ENCODE data around the gene CCKAR. TPM values are rescaled to one million over a fixed set of nuclear protein-coding genes. Genes with fewer than 3 reads are reported as not detected.

The CCKAR gene
- total and polyA plus RNA-seq, 2 experiments from 2014 or later = not detected

DNA sequence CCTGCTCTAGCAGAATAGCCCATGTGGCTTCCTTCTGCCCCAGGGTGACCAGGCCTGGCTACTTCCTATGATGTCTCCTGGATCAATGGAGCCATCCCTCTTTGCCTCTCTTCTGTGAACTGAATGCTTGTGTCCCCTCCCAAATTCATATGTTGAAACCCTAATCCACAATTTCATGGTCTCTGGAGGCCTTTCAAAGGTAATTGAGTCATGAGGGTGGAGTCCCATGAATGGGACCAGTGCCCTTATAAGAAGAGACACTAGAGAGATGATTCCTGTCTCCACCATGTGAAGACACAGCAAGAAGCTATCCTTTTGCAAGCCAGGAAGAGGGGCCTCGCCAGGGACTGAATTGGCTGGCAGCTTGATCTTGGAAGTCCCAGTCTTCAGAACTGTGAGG, 18.4 kb downstream of the CCKAR start:
- H3K4me1 ChIP-seq (ENCODE audit: insufficient read depth) = peaks cover 5% of the 10 kb centered on the region
- no peaks in the 10 kb centered on the region for H3K36me3 Mint-ChIP-seq (ENCODE audit: low read depth)
- peaks cover 6% of the 10 kb centered on the region for H3K27me3 Mint-ChIP-seq (ENCODE audit: insufficient read depth, low read depth, poor library complexity)
- peaks cover 5% of the 10 kb centered on the region for H3K4me1 Mint-ChIP-seq
- no peaks in the 10 kb centered on the region; the same call in 2 of the 3 replicates for H3K9me3 Mint-ChIP-seq
- H3K9me2 ChIP-seq (ENCODE audit: insufficient read depth) = 0 out of 2 replicates have a peak, but pooled peaks cover 3% of the 10 kb centered on the region
- H3K27ac ChIP-seq (ENCODE audit: low read depth) = no peak overlapping the region
- H3K4me2 ChIP-seq = no peak overlapping the region
- no peaks in the 10 kb centered on the region for H3F3A ChIP-seq (replicated peaks; ENCODE audit: low read depth)
- no peak for TF ChIP-seq POLR2AphosphoS5 (IDR thresholded peaks at IDR 0.05; ENCODE audit: low read depth)
- no peak for TF ChIP-seq ZNF462 (CRISPR knock-in tag; IDR thresholded peaks at IDR 0.05)
- no peak for TF ChIP-seq CREB1 (CRISPR knock-in tag; IDR thresholded peaks at IDR 0.05; ENCODE audit: low read depth)
- TF ChIP-seq ZNF331 (CRISPR knock-in tag; IDR thresholded peaks at IDR 0.05; ENCODE audit: low read depth) = no peak
- no peak for TF ChIP-seq EZH2 (IDR thresholded peaks at IDR 0.05; ENCODE audit: low read depth, unreplicated experiment)
- no peak for TF ChIP-seq JUNB (IDR thresholded peaks at IDR 0.05; ENCODE audit: unreplicated experiment)
- TF ChIP-seq STAT1 (IDR thresholded peaks at IDR 0.05; ENCODE audit: unreplicated experiment) = no peak
- TF ChIP-seq EZH2phosphoT487 (IDR thresholded peaks at IDR 0.05; ENCODE audit: unreplicated experiment) = no peak
- no peak for TF ChIP-seq CTCF (conservative IDR thresholded peaks at IDR 0.05; ENCODE audit: low read depth in 2 of 2)
- no peak for TF ChIP-seq ZNF114 (CRISPR knock-in tag; IDR thresholded peaks at IDR 0.05)
- TF ChIP-seq, protein P1, sequence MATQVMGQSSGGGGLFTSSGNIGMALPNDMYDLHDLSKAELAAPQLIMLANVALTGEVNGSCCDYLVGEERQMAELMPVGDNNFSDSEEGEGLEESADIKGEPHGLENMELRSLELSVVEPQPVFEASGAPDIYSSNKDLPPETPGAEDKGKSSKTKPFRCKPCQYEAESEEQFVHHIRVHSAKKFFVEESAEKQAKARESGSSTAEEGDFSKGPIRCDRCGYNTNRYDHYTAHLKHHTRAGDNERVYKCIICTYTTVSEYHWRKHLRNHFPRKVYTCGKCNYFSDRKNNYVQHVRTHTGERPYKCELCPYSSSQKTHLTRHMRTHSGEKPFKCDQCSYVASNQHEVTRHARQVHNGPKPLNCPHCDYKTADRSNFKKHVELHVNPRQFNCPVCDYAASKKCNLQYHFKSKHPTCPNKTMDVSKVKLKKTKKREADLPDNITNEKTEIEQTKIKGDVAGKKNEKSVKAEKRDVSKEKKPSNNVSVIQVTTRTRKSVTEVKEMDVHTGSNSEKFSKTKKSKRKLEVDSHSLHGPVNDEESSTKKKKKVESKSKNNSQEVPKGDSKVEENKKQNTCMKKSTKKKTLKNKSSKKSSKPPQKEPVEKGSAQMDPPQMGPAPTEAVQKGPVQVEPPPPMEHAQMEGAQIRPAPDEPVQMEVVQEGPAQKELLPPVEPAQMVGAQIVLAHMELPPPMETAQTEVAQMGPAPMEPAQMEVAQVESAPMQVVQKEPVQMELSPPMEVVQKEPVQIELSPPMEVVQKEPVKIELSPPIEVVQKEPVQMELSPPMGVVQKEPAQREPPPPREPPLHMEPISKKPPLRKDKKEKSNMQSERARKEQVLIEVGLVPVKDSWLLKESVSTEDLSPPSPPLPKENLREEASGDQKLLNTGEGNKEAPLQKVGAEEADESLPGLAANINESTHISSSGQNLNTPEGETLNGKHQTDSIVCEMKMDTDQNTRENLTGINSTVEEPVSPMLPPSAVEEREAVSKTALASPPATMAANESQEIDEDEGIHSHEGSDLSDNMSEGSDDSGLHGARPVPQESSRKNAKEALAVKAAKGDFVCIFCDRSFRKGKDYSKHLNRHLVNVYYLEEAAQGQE (IDR thresholded peaks at IDR 0.05; ENCODE audit: unreplicated experiment) = no peak
- TF ChIP-seq NANOG (IDR thresholded peaks at IDR 0.05; ENCODE audit: borderline replicate concordance) = no peak
- TF ChIP-seq, protein P2, sequence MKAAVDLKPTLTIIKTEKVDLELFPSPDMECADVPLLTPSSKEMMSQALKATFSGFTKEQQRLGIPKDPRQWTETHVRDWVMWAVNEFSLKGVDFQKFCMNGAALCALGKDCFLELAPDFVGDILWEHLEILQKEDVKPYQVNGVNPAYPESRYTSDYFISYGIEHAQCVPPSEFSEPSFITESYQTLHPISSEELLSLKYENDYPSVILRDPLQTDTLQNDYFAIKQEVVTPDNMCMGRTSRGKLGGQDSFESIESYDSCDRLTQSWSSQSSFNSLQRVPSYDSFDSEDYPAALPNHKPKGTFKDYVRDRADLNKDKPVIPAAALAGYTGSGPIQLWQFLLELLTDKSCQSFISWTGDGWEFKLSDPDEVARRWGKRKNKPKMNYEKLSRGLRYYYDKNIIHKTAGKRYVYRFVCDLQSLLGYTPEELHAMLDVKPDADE (IDR thresholded peaks at IDR 0.05) = no peak
- H3K79me2 ChIP-seq (replicated peaks; ENCODE audit: insufficient read depth) = no peaks in the 10 kb centered on the region
- no peak for DNase-seq (ENCODE audit: low spot score)
- H3K4me3 ChIP-seq = no peak overlapping the region
- H2AFZ ChIP-seq = 0 out of 2 replicates have a peak overlapping the region, but pooled peaks have one; percentile 47
- no peak overlapping the region for H3K27ac Mint-ChIP-seq
- H3K4me3 Mint-ChIP-seq = no peak overlapping the region
- H3K36me3 ChIP-seq (ENCODE audit: insufficient read depth) = no peaks in the 10 kb centered on the region
- no peaks in the 10 kb centered on the region for H3K27me3 ChIP-seq (ENCODE audit: insufficient read depth)
- H4K20me1 ChIP-seq (replicated peaks; ENCODE audit: insufficient read depth) = no peaks in the 10 kb centered on the region
- ATAC-seq = no peak
